Stimulated activated naive CD4-positive, alpha-beta T cell (primary cell): ENCODE results near the gene KCNAB2.

Experiments
- DNase-seq, 6 experiments: peaks; one replicate each; lab custom pipeline; 2025; lab: John Stamatoyannopoulos, UW

The KCNAB2 gene

DNA sequence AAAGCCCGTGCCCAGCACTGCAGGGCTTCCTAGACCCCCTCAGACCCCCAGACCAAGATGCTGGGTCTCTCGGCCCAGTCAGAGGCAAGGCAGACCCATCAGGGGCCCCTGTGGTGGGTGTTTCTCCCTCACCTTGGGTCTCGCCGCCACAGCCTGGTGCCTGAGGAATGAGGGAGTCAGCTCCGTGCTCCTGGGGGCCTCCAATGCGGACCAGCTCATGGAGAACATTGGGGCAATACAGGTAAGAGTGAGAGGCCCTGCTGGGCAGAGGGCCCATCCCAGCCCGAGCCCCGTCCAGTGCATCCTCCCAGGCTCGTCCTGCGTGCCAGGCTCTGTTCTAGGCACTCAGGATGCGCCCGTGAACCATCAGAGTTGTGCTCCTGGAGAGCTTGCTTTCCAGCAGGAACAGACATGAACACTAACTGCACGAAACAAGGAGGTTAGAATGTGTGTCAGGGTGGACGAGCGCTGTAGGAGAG lies 51.5 kb downstream of the KCNAB2 start:
- DNase-seq = no peak

DNA sequence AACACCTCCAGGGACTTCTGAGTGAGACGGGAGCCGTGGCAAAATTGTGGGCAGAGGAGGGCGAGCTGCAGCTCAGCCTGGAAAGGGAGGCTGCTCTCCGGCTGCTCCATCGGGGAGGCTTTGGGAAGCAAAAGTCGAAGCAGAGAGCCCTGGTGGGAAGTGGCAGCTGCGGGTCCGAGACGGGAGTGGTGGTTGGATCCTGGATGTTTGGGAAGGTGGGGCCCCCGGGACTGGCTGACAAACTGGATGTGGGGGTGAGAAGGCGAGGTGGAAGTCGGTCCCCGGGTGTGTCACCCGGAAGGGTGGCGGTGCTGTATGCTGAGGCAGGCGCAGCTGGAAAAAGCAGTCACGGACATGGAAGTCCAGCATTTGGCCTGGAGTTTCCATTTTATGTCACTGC lies 52.1 kb downstream of the KCNAB2 start:
- no peak for DNase-seq

DNA sequence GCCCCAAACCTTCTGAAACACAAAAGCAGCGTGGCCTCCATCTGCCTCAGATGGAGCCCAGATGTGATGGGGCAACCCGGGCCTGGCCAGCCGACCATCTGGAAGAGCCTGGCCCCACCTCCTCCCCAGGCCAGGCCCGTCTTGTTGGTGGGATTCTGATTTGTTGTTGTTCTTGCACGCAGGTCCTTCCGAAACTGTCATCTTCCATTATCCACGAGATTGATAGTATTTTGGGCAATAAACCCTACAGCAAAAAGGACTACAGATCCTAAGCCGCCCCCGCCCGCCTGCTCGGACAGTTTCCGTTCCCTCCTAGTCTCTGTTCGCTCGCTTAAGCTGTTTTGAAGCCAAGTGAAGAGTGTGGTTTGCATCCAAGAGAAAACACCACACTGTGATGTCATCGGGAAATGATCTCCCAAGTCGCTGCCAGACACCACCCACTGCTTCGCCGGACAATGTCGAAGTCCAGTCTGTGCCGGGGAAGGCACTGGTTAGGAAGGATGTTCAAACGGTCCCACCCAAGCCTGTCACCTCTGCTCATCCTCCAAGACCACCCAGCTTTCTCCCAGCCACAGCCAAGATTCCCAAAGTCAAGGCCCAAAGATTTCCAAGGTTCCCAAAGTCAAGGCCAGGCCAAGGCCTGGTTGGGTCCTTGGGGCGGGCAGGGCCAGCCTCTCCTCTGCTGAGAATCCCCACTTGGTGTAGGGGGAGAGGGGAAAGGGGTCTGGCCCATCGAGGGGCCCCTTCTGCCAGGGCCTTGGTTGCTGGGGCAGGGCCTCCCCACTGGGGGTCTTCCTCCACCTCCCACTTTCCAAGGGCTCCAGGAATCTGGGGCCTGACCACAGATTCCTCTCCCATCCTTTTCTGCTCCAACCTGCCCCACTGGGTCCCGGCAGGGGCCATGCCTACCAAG lies 52.9 kb downstream of the KCNAB2 start:
- DNase-seq = no peak

DNA sequence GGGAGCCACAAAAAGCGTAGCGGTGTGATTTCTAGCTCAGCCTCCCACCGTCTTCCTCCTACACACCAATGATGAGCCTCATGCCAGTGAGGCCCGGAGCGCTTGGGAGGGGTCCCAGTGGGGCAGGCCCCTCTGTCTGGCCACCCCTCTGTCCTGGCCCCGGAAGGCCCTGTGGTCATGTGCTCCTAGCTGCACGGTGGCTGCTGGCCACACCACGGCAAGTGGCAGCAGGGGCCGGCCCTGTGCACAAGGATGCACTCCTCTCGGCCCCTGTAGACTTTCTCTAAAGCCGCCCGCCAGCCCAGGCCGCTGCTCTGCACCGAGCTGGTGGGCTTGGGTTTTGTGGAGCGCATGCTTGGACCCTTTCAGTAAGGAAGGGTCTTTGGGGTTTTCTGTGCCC lies 53.6 kb downstream of the KCNAB2 start:
- no peak for DNase-seq

DNA sequence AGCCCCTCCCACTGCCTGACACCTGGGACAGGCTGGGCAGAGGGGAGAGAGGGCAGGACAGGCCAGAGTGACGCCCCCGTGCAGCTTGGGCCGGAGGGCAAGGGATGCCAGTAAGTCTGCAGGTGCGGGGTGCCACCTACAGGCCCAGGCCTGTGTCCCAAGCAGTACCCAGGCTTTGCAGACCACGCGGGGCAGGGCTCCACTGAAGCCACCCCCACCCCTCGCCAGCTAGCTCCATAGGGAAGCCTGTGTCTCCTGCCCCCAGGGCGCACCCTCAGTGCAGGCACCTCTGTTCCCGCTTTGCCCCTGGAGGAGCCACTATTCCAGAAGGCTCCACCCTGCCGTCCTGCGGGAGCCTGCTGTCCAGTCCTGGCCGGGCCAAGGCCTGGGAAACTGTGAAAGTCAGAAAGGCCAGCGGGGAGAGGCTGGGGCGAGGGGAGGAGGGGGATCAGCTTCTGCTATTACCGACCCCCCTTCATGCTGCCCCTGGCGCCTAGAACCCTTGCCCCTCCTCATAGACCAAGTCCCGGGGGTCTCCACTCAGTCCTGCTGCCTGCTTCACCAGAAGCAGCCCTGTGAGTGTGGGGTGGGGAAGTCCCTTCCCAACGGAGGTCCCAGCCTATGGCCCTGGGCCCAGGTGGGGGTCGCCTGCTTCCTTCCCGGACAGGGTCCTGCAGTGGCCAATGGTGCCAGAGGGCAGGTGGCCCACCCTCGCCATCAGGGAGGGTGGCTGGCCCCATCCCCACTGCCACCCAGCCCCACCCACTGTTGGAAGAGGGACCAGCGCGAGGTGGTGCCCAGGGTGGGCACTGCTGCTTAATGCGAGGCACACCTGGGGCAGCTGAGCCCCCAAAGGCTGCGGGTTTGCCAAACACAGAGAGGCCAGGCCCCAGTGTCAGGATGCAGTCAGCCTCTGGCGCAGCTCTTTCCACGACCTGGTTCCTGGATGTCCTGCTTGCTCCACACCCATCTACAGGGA lies 54.4 kb downstream of the KCNAB2 start:
- DNase-seq = no peak

DNA sequence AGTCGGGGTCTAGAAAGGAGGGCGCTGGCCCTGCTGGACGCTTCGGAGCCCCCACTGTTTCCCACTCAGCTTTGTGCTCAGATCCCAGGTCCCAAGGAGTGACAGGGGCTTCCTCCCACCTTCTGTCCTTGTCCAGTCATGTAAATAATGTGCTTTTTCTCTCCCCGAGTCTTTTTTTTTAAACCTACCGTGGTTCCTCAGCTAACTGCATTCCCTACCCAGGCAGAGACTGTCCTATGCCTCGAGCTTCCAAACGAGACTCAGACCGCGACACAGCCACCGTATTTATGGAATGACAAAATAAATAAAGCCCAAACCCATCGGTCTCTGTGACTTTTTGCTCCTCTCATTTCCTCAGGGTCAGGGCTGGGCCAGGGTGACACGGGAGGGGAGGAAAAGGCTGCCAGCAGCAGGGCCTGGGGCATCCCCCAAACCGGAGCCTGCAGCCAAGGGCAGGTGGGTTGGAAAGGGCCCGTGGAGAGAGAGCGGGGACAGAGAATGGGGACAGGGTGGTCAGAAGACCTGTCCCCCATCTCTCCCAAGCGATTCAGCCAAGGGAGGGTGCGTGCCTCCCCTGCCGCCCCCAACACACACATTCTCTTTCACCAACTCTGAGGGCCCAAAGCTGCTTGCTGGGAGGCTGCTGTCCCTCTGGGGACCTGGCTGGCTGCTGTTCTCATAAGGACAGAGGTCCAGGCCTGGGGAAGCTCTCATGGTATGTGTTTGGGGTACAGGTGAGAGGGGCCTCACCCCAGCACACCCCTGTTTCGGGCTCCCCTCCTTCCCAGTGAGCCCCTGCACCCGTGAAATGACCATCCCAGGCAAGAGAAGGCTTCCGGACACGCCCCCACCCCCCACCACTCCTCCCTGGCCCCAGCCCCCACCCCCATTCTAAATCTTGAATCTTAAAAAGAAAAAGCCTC lies 55.4 kb downstream of the KCNAB2 start:
- no peak for DNase-seq

DNA sequence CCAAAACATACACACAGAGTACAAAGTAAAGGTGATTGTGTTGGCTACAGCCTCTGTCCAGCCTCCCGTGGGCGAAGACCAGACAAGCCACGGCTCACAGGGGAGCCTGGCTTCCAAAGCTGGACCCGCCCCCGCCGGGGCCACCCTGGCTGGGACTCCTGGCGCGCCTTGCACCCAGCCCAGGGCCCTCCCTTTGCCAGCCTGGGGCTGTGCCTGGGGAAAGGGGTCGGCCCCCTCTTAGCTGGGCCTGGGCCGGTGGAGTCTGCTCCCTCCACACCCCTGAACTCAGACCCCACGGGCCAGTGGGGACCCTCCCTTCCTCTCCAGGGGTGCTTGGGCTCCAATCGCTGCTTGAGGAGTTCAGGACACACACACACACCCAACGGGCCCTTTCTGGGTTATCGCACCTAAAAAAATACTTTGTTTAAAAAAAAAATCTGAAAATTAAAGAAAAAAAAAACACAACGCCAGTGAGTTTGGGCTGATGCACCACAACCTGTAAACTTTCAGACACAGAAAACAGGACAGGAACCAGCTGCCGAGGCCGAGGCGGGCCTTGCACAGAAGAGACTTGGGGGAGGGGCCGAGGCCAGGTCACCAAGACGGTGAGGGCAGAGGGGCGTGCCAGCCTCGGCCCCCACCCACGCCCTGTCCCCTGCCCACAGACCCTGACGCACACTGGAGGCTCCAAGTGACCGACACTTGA lies 56.3 kb downstream of the KCNAB2 start:
- no peak for DNase-seq

DNA sequence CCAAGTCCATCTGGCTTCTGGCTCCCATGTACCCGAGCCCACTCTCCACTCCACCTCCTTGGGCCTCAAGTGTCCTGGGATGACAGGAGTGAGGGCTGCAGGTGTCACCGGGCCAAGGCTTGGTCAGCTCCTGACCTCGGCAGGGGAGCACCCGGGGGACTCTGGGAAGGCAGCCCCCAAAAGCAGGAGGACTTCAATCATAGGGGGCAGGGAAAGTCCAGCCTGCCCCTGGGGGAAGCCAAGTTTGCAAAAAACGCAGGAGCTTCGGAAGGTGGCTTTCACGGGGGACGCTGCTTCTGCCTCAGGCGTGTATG lies 56.8 kb downstream of the KCNAB2 start:
- DNase-seq = no peak

DNA sequence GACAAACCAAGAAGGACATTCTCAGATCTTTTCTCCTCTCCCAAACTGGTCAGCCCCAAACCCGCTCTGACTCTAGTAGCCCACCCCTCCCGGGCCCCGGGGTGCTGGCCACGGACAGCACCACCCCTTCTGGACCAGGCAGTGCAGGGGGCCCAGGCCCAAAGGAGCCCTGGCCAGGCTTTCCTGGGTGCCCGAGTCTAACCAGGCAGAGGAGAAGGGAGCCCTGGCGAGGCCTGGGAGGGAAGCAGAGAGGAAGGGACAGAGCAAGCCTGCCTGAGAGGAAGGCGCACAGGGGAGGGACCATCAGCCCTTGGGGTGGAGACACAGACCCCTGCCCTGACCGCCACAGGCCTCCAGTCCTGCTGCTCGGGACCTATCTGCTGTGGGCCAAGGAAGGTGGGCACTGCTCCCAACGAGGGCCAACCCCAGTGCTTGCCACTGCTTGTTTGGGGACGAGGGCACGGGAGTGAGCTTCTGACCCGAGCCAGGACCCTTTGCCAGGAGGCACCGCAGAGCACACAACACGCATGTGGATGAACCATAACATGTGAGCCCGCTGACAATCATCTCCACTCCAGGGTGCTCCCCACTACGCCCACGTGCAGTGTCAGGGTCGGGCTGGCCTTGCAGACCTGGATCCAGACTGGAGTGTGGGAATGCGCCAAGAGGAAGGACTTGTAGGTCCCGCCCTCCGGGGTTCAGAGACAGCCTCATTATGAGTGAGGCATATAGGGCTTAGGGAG lies 57.6 kb downstream of the KCNAB2 start:
- no peak for DNase-seq

DNA sequence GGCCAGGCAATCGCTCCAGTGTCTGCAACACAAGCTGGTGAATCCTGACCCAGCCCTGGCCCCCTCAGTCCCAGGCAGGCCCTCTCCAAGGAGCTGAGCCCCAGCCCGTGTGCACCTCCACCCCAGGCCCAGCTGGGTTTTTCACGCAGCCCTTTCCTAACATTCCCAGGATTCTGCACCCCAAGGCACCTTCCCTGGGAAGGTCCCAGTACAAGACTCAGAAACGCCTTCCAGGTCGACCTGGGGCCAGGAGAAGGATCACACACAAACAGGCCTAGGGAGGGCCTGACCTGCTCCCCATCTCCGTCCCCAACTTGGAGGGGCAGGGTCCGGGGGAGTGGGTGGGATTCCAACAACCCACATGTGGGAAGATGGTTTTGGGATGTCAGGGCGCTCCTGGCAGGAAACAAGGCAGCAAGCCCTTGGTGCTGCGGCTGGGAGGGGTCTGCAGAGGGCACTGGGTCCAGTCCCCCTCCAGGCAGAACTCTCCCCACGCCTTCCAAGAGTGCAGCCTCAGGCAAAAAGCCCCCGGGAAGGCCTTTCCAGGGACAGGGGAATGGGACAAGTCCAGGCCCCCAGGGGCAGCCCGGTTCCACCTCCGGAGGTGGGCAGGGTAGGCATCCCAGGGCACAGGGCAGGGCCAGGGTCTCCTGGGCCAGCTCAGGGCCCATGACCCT lies 58.3 kb downstream of the KCNAB2 start:
- DNase-seq = no peak

DNA sequence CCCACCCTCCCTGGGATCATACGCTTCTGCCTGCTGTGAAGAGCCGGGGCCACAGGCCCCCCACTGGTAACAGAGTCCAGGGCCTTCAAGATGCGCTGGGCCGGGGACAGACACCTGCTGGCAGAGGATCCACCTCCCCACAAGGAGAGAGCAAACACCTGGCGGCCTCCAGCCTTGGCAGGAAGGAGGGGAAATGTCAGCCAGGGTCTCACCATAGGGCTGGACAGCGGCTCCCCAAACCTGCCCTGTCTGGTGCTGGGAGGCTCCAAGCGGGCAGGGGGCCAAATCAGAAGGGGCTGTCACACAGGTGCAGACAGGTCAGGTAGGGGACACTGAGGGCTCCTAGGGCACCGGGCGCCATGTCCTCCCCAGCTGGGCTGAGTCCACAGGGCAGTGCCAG lies 58.9 kb downstream of the KCNAB2 start:
- no peak for DNase-seq

DNA sequence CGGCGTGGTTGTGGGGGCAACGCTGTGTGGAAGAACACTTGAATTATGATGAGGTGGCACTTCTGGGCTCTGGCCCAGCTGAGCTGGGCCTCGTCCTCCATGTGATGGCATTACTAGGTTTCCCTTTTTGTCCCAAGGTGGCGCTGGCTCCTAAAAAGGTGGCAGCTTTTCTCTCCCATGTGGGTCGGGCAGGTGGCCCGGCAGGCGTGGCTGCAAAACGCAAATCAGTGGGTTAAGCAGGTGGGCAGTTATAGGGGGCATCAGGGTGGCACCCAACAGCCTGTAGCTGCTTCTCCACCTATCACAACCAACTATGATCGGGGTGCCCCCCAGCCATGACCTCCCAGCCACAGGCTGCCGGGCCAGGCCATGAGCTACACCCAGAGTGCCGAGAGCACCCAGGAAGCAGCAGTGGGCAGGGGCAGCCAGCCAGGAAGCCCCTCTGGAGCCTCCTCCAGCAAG lies 59.6 kb downstream of the KCNAB2 start:
- no peak for DNase-seq

DNA sequence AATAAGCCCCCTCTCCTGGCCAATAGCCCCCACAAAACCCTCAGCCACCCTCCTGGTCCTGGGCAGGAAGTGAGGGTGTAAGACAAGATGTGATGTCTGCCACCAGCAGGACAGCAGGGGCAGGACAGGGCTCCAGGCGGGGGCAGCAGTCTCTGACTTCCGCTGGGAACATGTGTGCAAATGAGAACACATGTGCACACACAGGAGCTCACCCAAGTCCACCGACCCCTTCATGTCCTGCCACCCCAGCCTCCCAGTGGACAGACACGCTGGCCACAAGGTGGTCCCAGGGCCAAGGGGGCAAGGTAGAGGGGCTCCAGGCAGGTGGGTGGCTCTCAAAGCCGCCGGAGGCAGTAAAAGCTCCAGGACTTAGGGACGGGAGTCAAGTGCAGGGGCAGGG lies 60.1 kb downstream of the KCNAB2 start:
- DNase-seq = no peak

DNA sequence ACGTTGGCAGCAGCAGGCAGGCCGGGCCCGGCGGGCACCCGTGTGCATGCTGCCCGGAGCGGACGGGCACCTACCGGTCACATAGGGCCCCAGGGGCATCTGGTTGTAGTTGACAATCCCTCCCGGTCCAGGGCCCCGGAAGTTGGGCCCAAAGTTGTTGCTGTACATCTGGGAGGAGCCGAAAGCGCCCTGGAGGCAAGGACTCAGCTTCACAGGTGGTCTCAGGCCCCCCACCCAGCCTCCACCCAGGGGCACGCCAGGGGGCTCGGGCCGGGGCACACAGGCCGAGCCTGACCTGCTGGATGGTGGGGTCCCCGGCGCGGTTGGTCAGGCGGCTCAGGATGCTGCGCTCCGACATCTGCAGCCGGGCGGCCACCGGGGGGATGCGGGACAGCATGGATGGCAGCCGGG lies 60.6 kb downstream of the KCNAB2 start:
- no peak for DNase-seq

DNA sequence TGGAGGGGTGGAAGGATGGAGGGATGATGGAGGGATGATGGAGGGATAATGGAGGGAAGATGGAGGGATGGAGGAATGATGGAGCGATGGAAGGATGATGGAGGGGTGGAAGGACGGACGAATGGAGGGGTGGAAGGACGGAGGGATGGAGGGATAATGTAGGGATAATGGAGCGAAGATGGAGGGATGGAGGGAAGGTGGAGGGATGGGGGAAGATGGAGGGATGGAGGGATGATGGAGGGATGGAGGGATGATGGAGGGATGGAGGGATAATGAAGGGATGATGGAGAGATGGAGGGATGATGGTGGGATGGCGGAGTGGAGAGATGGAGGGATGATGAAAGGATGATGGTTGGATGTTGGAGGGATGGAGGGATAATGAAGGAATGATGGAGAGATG lies 61.3 kb downstream of the KCNAB2 start:
- DNase-seq = no peak

DNA sequence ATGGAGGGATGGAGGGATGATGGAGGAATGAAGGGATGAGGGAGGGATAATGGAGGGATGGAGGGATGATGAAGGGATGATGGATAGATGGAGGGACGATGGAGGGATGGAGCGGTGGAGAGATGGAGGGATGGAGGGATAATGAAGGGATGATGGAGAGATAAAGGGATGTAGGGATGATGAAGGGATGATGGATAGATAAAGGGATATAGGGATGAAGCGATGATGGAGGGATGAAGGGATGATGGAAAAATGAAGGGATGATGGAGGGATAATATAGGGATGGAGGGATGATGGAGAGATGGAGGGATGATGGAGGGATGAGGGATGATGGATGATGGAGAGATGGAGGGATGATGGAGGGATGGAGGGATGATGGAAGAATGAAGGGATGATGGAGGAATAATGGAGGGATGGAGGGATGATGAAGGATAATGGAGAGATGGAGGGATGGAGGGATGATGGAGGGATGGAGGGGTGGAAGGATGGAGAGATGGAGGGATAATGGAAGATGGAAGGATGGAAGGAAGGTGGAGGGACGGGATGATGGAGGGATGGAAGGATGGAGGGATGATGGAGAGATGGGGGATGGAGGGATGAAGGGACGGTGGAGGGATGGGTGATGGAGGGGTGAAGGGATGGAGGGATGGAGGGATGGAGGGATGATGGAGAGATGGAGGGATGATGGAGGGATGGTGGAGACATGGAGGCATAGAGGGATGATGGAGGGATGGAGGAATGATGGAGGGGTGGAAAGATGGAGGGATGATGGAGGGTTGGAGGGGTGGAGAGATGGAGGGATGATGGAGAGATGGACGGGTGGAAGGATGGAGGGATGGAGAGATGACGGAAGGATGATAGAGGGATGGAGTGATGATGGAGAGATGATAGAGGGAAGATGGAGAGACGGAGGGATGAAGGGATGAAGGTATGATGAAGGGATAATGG lies 62.0 kb downstream of the KCNAB2 start:
- no peak for DNase-seq

DNA sequence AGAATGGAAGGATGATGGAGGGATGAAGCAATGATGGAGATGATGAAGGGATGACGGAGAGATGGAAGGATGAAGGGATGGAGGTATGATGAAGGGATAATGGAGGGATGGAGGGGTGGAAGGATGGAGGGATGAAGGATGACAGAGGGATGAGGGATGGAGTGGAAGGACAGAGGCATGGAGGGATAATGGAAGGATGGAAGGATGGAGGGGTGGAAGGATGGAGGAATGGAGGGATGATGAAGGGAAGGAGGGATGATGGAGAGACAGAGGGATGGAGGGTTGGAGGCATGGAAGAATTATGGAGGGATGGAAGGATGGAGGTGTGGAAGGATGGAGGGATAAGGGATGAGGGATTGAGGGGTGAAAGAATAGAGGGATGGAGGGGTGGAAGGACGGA lies 62.8 kb downstream of the KCNAB2 start:
- DNase-seq = no peak

DNA sequence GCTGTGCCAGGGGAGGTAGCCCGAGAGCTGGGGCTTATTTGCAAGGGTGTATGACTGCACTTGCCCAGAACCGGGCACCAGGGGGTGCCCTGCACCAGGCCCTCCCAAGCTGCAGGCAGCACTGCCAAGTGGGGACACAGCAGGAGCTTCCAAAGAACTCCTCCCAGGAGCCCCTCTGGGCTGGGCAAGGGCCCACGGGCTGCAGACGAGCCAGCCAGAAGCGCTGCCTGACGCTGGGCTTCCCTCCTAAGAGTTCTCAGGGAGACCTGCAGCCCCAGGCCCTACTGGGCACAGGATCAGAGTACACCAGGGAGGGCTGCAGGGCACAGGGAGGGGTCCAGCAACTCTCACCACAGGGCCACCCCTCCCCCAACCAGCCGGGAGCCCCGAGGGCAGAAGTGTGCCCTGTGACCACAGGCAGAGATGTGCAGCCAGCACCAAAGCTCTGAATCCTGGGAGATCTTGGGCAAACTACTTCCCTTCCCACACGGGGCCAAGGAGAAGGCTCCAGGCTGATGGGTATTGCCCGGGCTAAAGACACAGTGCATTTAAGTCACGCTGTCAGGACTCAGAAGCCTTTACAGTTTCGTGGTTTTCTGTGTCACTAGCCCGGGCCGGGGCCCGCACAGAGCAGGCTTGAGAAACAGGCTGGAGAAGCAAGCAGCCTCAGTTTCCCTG lies 63.4 kb downstream of the KCNAB2 start:
- peak in 2 of 6 experiments; percentile 8 to 12 for DNase-seq
